Activated CD4-positive, CD25-positive, alpha-beta regulatory T cell treated with anti-CD3 and anti-CD28 coated beads, Interleukin-2, amount 50 U/mL, for 72 hours (primary cell): ENCODE measurements around the gene TNFRSF14.
"Not testable (repeated sequence)": the region's sequence is repeated elsewhere in the genome, so short reads cannot be mapped to it uniquely, and the experiment has no call there.

ENCODE experiments used
- DNase-seq: peaks from one replicate; pipeline ENCODE4 v3.0.0; 2021

Gene TNFRSF14

GRCh38 chr1:2554621-2555387, 1.4 kb upstream of the TNFRSF14 start:
- DNase-seq, result peak; percentile 32

GRCh38 chr1:2555634-2556276, 416 bp upstream of the TNFRSF14 start:
- DNase-seq, result peak; percentile 77

GRCh38 chr1:2556678-2557481, 709 bp downstream of the TNFRSF14 start:
- peak; percentile 71 for DNase-seq

GRCh38 chr1:2557482-2558400, 1.6 kb downstream of the TNFRSF14 start:
- DNase-seq, result peak; percentile 32

GRCh38 chr1:2558420-2558819, 2.2 kb downstream of the TNFRSF14 start:
- no peak for DNase-seq

GRCh38 chr1:2558861-2559260, 2.7 kb downstream of the TNFRSF14 start:
- DNase-seq, result no peak

- no peak for DNase-seq
These were observed 3.5 kb downstream of the TNFRSF14 start for GRCh38 chr1:2559509-2560298.

GRCh38 chr1:2560299-2561073, 4.3 kb downstream of the TNFRSF14 start:
- no peak for DNase-seq

- DNase-seq, result no peak
These were observed 5.3 kb downstream of the TNFRSF14 start for GRCh38 chr1:2561446-2561845.

GRCh38 chr1:2561898-2562895, 6.0 kb downstream of the TNFRSF14 start:
- peak; percentile 35 for DNase-seq

GRCh38 chr1:2563205-2563604, 7.0 kb downstream of the TNFRSF14 start:
- DNase-seq, result no peak

- DNase-seq, result no peak
These were observed 8.0 kb downstream of the TNFRSF14 start for GRCh38 chr1:2564006-2564814.

- DNase-seq, result no peak
These were observed 8.7 kb downstream of the TNFRSF14 start for GRCh38 chr1:2564815-2565374.

- peak; percentile 30 for DNase-seq
These were observed 10.2 kb downstream of the TNFRSF14 start for GRCh38 chr1:2566101-2567045.

- no peak for DNase-seq
These were observed 11.0 kb downstream of the TNFRSF14 start for GRCh38 chr1:2567083-2567679.

- DNase-seq, result not testable (repeated sequence)
These were observed 12.1 kb downstream of the TNFRSF14 start for GRCh38 chr1:2568187-2568816.
